ENCODE measurements around the gene PRPF40B.
A peak's percentile ranks its signal among the peaks of the same experiment; 100 is the strongest.
"Not testable (repeated sequence)": the region's sequence is repeated elsewhere in the genome, so short reads cannot be mapped to it uniquely, and the experiment has no call there.

Gene PRPF40B

GRCh38 chr12:49609059-49609874, 14.1 kb upstream of the PRPF40B start:
- DNase-seq (ENCODE audit: low read depth in 2 of 2): no peak

DNA sequence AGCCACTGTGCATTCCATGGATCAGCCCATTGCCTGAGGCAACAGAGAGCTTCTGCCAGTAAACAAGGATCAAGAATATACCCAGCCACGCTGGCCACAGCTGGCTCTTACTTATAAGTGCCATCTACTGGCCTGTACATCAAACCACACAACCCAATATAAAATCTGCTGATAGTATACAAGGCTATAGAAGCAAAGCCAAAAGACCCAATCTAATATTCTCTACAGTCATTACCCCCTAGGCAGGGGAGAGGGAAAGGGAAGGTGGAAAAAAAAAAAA, 13.5 kb upstream of the PRPF40B start:
- no peak for DNase-seq (ENCODE audit: low read depth in 2 of 2)

DNA sequence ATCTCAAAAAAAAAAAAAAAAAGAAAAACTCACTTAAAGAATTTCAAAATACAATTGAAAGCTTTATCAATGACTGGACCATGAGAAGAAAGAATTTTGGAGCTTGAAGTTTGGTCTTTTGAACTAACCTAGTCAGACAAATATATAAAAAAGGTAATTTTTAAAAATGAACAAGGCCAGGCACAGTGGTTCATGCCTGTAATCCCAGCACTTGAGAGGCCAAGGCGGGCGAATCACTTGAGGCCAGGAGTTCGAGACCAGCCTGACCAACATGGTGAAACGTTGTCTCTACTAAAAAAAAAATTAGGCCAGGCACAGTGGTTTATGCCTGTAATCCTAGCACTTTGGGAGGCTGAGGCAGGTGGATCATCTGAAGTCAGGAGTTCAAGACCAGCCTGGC, 12.6 kb upstream of the PRPF40B start:
- DNase-seq (ENCODE audit: low read depth in 2 of 2): not testable (repeated sequence)

GRCh38 chr12:49612210-49612609, 11.2 kb upstream of the PRPF40B start:
- DNase-seq (ENCODE audit: low read depth in 2 of 2): no peak

- no peak for DNase-seq (ENCODE audit: low read depth in 2 of 2)
These were observed 7.6 kb upstream of the PRPF40B start for GRCh38 chr12:49615725-49616124.

DNA sequence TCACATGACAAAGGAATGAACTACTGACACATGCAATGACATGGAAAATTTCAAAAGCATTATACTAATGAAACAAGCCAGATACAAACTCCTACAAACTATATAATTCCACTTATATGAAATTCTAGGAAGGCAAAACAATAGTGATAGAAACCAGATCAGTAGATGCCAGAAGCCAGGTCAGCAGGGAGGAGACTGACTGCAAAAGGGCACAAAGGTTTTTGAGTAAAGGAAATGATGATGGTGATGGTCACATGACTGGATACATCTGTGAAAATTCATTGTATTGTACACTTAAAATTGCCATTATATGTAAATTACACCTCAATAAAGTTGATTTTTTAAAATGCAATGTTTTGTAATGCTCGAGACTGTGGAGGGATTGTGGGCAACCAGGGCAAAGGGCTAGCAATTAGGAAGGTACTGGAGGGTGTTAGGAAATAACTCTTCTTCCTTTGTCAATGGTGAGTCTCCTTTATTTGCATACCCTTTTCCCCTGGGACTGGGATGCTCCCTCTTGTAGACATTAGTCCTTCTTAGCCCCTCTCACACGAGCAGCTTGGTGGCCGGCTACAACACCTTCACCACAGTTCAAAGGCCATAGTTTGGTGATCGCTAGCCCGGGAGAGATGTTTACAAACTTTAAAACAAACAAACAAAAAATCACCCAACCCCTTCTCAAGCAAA, 6.7 kb upstream of the PRPF40B start:
- no peak for DNase-seq (ENCODE audit: low read depth in 2 of 2)

GRCh38 chr12:49618576-49618975, 4.8 kb upstream of the PRPF40B start:
- no peak for DNase-seq (ENCODE audit: low read depth in 2 of 2)

GRCh38 chr12:49619286-49619685, 4.1 kb upstream of the PRPF40B start:
- DNase-seq (ENCODE audit: low read depth in 2 of 2): no peak

- DNase-seq (ENCODE audit: low read depth in 2 of 2): no peak
These were observed 1.5 kb upstream of the PRPF40B start for GRCh38 chr12:49621651-49622500.

DNA sequence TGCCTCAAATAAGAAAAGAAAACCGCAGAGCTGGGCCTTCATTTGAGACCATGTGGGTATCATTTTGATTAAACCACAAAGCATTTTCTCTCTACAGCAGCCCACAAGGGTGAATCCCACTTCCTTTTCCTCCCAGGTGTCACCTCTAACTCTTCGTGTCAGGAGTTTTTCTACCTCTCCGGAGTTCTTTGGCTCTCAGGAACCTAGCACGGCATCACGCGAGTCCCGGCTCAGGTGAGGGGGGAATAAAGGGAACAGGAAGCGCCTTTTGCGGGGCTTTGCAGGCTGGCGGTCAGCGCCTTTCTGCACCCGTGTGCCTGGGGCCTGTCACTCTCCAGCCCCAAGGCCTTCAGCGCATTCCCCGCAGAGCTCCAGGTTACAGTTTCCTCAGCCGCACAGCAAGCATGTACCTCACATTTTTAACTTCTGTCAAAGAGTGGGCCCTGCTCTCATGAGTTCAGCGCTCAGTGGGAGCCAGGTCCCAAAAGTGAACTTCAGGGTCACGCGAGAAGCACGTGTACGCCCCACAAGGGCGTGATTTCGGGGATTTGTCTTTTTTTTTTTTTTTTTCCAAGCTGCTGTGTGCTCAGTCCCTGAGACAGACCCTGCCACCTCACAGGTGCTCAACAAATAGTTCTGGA, 740 bp upstream of the PRPF40B start:
- DNase-seq (ENCODE audit: low read depth in 2 of 2): peak in 1 of 2 donors; percentile 12

- DNase-seq (ENCODE audit: low read depth in 2 of 2): no peak
These were observed 1.7 kb downstream of the PRPF40B start for GRCh38 chr12:49624921-49625577.

GRCh38 chr12:49626169-49626835, 2.9 kb downstream of the PRPF40B start:
- DNase-seq (ENCODE audit: low read depth in 2 of 2): no peak

DNA sequence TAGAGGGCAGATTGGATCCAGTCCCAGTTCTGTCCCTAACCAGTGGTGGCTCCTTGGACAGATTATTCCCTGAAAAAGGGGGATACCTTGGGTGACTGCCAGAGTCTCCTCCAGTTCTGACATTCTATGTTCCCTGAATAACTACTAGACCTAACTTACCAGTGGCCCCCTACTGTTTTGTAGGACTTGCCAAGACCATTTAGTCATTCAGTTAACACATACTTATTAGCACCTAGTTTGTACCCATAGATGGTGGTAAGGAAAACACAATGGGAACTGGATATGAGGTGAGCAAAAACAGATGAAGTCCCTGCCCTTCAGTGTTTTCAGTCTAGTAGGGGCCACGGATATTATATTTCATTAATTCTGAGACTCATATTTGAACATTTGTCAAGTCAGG, 3.5 kb downstream of the PRPF40B start:
- no peak for DNase-seq (ENCODE audit: low read depth in 2 of 2)

DNA sequence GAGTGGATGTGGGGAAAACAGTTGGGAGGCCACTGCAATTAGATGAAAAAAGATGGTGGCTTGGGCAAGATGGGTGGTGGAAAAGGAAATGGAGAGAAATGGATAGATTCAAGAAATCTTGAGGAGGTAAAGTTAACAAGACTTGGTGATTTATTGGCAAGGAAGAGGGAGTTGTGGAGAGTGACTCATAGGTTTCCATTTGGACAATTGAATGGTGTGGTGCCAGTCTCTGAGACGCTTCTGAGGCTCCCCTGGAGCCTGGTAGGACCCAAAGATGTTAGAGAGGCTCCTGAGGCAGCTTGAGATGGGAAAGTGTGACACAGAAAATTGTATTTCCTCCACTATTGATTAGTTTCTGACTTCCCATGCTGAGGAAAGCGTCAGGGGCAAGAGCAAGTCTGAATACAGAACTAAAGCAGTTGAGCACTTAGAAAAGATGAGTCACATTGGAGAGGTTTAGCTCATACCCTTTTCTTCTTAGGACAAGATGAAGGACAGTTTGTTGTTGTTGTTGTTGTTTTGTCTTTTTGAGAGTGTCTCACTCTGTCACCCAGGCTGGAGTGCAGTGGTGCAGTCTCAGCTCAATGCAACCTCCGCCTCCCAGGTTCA, 4.5 kb downstream of the PRPF40B start:
- no peak for DNase-seq (ENCODE audit: low read depth in 2 of 2)

- no peak for DNase-seq (ENCODE audit: low read depth in 2 of 2)
These were observed 8.1 kb downstream of the PRPF40B start for GRCh38 chr12:49631336-49631907.

DNA sequence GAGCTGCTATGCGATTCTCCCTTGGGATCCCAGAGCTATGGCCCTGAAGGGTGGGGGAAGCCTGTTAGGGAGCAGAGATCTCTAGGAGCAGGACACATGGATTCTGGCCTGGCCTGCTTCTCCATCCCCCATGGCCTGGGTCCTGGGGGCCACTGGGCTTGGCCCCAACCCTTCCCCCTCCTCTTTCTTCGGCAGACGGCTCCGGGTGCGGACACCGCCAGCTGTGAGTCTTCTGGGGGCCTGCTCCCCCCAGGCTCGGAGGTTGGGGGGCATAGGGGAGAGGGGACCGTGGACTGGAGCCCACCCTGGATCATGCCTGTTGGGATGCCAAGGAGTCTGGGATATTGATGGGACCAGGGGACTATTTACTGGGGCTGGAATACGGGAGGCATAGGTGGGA, 9.0 kb downstream of the PRPF40B start:
- DNase-seq (ENCODE audit: low read depth in 2 of 2): no peak

- no peak for DNase-seq (ENCODE audit: low read depth in 2 of 2)
These were observed 9.8 kb downstream of the PRPF40B start for GRCh38 chr12:49632986-49633702.

DNA sequence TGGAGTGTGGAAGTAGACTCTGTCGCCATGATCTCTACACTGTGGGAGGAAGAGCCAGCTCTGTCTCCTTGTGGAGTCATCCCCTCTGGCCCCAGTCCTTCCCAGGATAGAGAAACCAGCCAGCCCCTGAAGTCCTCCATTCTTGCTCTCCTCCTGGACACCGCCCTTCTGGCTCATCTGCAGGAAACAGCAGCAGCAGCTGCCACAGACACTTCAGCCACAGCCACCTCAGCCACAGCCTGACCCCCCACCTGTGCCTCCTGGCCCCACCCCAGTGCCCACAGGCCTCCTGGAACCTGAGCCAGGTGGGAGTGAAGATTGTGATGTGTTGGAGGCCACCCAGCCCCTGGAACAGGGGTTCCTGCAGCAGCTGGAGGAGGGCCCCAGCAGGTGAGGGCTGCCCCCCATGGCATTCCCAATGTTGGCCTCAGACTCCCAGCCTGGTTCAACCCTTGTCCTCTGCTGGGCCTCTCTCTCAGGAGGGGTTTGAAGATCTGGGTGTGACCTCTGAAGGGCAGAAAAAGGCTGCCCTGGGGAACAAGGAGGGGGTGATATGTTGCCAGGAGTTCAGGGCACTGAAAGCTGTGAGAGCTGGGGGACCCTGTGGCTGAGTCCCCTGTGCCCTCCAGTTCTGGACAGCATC, 10.5 kb downstream of the PRPF40B start:
- DNase-seq (ENCODE audit: low read depth in 2 of 2): no peak

DNA sequence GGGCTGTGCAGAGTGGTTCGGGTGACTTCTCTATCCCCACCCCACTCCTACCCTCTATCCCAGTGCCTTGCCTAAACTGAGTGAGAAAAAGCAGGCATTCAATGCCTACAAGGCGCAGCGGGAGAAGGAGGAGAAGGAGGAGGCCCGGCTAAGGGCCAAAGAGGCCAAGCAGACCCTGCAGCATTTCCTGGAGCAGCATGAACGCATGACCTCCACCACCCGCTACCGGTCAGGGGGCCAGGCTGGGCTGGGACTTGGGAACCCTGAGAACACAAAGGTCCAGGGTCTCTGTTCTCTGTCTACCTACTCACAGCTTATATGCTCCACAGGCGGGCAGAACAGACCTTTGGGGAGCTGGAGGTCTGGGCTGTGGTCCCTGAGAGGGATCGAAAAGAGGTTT, 11.7 kb downstream of the PRPF40B start:
- DNase-seq (ENCODE audit: low read depth in 2 of 2): no peak

Data from activated CD8-positive, alpha-beta memory T cell treated with anti-CD3 and anti-CD28 coated beads for 4 hours (primary cell).